ENCODE results near the gene AMDHD2. TPM values are rescaled to one million over a fixed set of nuclear protein-coding genes. Genes with fewer than 3 reads are reported as not detected.

AMDHD2 gene
- total RNA-seq, 1 experiment from 2014 or later = 67.2 TPM

DNA sequence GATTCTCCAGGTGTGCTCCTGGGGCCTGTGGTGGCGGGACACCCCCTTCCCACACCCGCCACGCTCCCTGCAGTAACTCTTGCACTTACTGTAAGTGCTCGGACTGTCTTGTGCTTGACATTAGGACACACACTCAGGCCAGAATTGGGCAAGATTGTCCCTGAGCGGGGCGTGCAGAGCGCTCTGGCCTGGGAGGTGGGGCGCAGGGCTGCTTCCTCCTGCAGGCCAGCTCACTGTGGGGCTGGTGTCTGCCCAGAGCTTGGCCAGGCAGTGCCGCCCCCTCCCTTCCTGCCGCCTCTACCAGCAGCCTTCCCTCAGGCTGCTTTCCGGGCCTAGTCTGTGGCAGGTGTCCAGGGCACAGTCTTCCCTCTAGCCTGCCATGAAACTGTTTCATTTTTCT is 12.5 kb upstream of the AMDHD2 start:
- H3K4me1 ChIP-seq = peaks cover 8% of the 10 kb centered on the region; the same call in 1 of the 2 replicates
- DNase-seq = no peak
- Mint-ChIP-seq H3K36me3 (ENCODE audit: insufficient read depth, unreplicated experiment) (peaks cover under 1% of the 10 kb centered on the region), H3K4me1 (ENCODE audit: low read depth, unreplicated experiment) (no peaks in the 10 kb centered on the region), H3K27me3 (ENCODE audit: insufficient read depth, unreplicated experiment) (no peaks in the 10 kb centered on the region), H3K9me3 (ENCODE audit: unreplicated experiment) (no peaks in the 10 kb centered on the region), H3K4me3 (ENCODE audit: unreplicated experiment) (no peak overlapping the region), H3K27ac (ENCODE audit: unreplicated experiment) (no peak overlapping the region)
- POLR2A ChIA-PET = no interaction called here
- intact Hi-C loops (cut with micrococcal nuclease; ENCODE audit: unreplicated experiment) = loop anchor here (10.0 kb wide), 1 partner anchor 73 kb away; no protein-coding TSS in a partner anchor
- TF ChIP-seq, protein P1, sequence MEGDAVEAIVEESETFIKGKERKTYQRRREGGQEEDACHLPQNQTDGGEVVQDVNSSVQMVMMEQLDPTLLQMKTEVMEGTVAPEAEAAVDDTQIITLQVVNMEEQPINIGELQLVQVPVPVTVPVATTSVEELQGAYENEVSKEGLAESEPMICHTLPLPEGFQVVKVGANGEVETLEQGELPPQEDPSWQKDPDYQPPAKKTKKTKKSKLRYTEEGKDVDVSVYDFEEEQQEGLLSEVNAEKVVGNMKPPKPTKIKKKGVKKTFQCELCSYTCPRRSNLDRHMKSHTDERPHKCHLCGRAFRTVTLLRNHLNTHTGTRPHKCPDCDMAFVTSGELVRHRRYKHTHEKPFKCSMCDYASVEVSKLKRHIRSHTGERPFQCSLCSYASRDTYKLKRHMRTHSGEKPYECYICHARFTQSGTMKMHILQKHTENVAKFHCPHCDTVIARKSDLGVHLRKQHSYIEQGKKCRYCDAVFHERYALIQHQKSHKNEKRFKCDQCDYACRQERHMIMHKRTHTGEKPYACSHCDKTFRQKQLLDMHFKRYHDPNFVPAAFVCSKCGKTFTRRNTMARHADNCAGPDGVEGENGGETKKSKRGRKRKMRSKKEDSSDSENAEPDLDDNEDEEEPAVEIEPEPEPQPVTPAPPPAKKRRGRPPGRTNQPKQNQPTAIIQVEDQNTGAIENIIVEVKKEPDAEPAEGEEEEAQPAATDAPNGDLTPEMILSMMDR (IDR thresholded peaks at IDR 0.05; ENCODE audit: insufficient read depth in 1 of 2, low read depth in 1 of 2, low read length in 1 of 2, severe bottlenecking in 1 of 2, unreplicated experiment in 1 of 2) = no peak
- H3K27me3 ChIP-seq (replicated peaks; ENCODE audit: control insufficient read depth, insufficient read depth, low read length) = no peaks in the 10 kb centered on the region
- no peaks in the 10 kb centered on the region for H3K36me3 ChIP-seq (ENCODE audit: control insufficient read depth, insufficient read depth, low read length)
- H3K9me3 ChIP-seq = no peaks in the 10 kb centered on the region
- CTCF ChIA-PET = no interaction called here
- no peak overlapping the region for H3K4me3 ChIP-seq (ENCODE audit: low read depth, low read length)
- BruUV-seq (replicated peaks) = no TSS peak

DNA sequence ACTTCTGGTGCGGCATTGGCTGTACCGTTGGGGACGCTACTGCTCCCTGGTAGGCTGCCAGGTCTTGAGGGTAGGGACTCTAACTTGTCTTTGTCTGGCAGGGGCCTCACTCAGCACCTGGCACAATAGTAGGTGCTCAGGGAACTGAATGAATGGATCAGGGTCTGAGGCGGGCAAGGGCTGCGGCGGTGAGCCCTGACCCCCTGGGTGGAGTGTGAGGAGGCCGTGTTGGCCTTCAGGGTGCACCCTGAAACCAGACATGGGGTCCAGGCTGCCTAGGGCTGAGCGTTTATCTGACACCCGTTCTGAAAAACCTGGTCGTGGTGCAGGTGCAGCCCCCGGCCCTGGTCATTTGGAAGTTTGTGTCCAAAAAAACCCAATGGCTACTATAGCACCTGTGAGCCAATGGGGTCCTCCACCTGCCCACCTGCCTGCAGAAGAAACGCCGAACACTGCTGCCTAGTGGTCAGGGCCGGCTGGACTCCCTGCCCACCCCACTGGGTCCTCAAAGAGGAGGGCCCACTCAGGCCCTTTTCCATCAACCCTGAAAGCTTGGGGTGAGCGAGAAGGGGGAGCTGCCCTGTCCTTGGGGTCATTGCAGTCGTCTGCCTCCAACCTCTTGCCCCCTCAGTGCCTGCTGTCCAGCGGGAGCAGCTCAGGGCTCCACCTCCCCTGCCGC is 11.3 kb upstream of the AMDHD2 start:
- Mint-ChIP-seq H3K4me1 (ENCODE audit: low read depth, unreplicated experiment) (no peaks in the 10 kb centered on the region), H3K27me3 (ENCODE audit: insufficient read depth, unreplicated experiment) (no peaks in the 10 kb centered on the region), H3K9me3 (ENCODE audit: unreplicated experiment) (no peaks in the 10 kb centered on the region), H3K36me3 (ENCODE audit: insufficient read depth, unreplicated experiment) (peaks cover 12% of the 10 kb centered on the region), H3K27ac (ENCODE audit: unreplicated experiment) (no peak overlapping the region), H3K4me3 (ENCODE audit: unreplicated experiment) (no peak overlapping the region)
- H3K9me3 ChIP-seq = no peaks in the 10 kb centered on the region
- H3K36me3 ChIP-seq (ENCODE audit: control insufficient read depth, insufficient read depth, low read length) = no peaks in the 10 kb centered on the region
- no peaks in the 10 kb centered on the region for H3K27me3 ChIP-seq (replicated peaks; ENCODE audit: control insufficient read depth, insufficient read depth, low read length)
- BruUV-seq (replicated peaks) = no TSS peak
- TF ChIP-seq, protein P1 (IDR thresholded peaks at IDR 0.05; ENCODE audit: insufficient read depth in 1 of 2, low read depth in 1 of 2, low read length in 1 of 2, severe bottlenecking in 1 of 2, unreplicated experiment in 1 of 2) = no peak
- POLR2A ChIA-PET = no interaction called here
- peaks cover 7% of the 10 kb centered on the region; the same call in 1 of the 2 replicates for H3K4me1 ChIP-seq
- DNase-seq = no peak
- CTCF ChIA-PET = no interaction called here
- intact Hi-C loops (cut with micrococcal nuclease; ENCODE audit: unreplicated experiment) = loop anchor here (10.0 kb wide), 1 partner anchor 74 kb away; no protein-coding TSS in a partner anchor
- no peak overlapping the region for H3K4me3 ChIP-seq (ENCODE audit: low read depth, low read length)

DNA sequence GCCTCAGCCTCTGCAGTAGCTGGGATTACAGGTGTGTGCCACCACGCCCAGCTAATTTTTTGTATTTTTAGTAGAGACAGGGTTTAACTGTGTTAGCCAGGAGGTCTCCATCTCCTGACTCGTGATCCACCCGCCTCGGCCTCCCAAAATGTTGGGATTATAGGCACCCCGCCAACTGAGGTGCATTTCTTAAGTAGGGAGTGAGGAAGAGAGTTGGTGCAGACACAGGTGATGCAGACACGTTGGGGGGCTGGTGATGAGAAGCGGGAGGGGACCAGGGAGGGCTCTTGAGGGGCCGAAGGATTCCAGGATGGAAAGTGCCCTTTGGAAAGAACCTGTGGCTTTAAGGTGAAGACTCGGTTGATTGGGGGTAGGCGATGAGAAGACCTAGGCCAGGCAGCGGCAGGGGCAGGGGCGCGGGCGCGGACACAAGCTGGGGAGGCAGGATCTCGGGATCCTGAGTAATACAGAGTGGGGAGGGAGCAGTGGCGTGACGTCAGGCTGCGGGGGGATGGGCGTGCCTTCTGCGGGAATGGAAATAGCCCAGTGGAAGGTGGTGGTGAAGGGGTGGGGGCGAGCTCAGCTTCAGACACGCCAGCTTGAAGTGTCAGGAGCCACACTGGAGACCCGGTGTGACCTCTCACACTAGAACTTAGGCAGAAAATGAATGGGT is 8.9 kb upstream of the AMDHD2 start:
- H3K27me3 ChIP-seq (replicated peaks; ENCODE audit: control insufficient read depth, insufficient read depth, low read length) = no peaks in the 10 kb centered on the region
- H3K4me3 ChIP-seq (ENCODE audit: low read depth, low read length) = no peak overlapping the region
- Mint-ChIP-seq H3K27ac (ENCODE audit: unreplicated experiment) (no peak overlapping the region), H3K27me3 (ENCODE audit: insufficient read depth, unreplicated experiment) (no peaks in the 10 kb centered on the region), H3K36me3 (ENCODE audit: insufficient read depth, unreplicated experiment) (peaks cover 30% of the 10 kb centered on the region), H3K4me3 (ENCODE audit: unreplicated experiment) (no peak overlapping the region), H3K9me3 (ENCODE audit: unreplicated experiment) (no peaks in the 10 kb centered on the region), H3K4me1 (ENCODE audit: low read depth, unreplicated experiment) (peaks cover 13% of the 10 kb centered on the region)
- BruUV-seq (replicated peaks) = no TSS peak
- intact Hi-C loops (cut with micrococcal nuclease; ENCODE audit: unreplicated experiment) = no loop called here
- CTCF ChIA-PET = interaction anchor here (2.1 kb wide), 1 partner anchor 10 kb away, joined by 8 read pairs; no protein-coding TSS in a partner anchor
- no peak for DNase-seq
- TF ChIP-seq, protein P1 (IDR thresholded peaks at IDR 0.05; ENCODE audit: insufficient read depth in 1 of 2, low read depth in 1 of 2, low read length in 1 of 2, severe bottlenecking in 1 of 2, unreplicated experiment in 1 of 2) = no peak
- H3K4me1 ChIP-seq = peaks cover 17% of the 10 kb centered on the region
- H3K36me3 ChIP-seq (ENCODE audit: control insufficient read depth, insufficient read depth, low read length) = peaks cover under 1% of the 10 kb centered on the region; the same call in 1 of the 2 replicates
- POLR2A ChIA-PET = no interaction called here
- no peaks in the 10 kb centered on the region for H3K9me3 ChIP-seq

All from Caco-2 (cell line).